Loucy (cell line): ENCODE results near the gene FGD6.

Source experiments
- CTCF ChIP-seq: fragments of 200-600 bp; sonication (generic); conservative IDR thresholded peaks from 2 replicates; pipeline ENCODE4 v1.5.1; 2014; ENCODE audit warnings: mild to moderate bottlenecking, antibody characterized with exemption, low read length
- EZH2phosphoT487 ChIP-seq: fragments of 200-600 bp; IDR thresholded peaks from 2 replicates; pipeline ENCODE4 v1.6.1; 2018; ENCODE audit warnings: antibody characterized with exemption, mild to moderate bottlenecking, moderate library complexity, borderline replicate concordance

GRCh38 chr12:95057424-95057823 lies 159.8 kb downstream of the FGD6 start:
- TF ChIP-seq CTCF (no peak), EZH2phosphoT487 (no peak)
